Measurements from ENCODE around the gene CDC42EP5. TPM values are rescaled to one million over a fixed set of nuclear protein-coding genes. Genes with fewer than 3 reads are reported as not detected.

Gene CDC42EP5
- total RNA-seq, 2 experiments from 2014 or later = not detected

GRCh38 chr19:54465426-54466109 lies 7.5 kb downstream of the CDC42EP5 start:
- H3K9me3 ChIP-seq (ENCODE audit: low read length) = no peaks in the 10 kb centered on the region
- no peaks in the 10 kb centered on the region; the same call in 1 of the 2 replicates for H4K20me1 ChIP-seq (ENCODE audit: insufficient read depth, low read length)
- TF ChIP-seq, protein P1, sequence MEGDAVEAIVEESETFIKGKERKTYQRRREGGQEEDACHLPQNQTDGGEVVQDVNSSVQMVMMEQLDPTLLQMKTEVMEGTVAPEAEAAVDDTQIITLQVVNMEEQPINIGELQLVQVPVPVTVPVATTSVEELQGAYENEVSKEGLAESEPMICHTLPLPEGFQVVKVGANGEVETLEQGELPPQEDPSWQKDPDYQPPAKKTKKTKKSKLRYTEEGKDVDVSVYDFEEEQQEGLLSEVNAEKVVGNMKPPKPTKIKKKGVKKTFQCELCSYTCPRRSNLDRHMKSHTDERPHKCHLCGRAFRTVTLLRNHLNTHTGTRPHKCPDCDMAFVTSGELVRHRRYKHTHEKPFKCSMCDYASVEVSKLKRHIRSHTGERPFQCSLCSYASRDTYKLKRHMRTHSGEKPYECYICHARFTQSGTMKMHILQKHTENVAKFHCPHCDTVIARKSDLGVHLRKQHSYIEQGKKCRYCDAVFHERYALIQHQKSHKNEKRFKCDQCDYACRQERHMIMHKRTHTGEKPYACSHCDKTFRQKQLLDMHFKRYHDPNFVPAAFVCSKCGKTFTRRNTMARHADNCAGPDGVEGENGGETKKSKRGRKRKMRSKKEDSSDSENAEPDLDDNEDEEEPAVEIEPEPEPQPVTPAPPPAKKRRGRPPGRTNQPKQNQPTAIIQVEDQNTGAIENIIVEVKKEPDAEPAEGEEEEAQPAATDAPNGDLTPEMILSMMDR (conservative IDR thresholded peaks at IDR 0.05; ENCODE audit: low read length) = no peak
- TF ChIP-seq EZH2phosphoT487 (IDR thresholded peaks at IDR 0.05; ENCODE audit: borderline replicate concordance, low read depth, low read length) = no peak
- H3K36me3 ChIP-seq (ENCODE audit: insufficient read depth, low read length) = peaks cover 22% of the 10 kb centered on the region
- H3K4me1 ChIP-seq (ENCODE audit: insufficient read depth, low read length, poor library complexity, severe bottlenecking) = peaks cover 20% of the 10 kb centered on the region
- H3K27ac ChIP-seq (ENCODE audit: low read depth, low read length, poor library complexity, severe bottlenecking) = no peak overlapping the region
- POLR2A ChIA-PET = no interaction called here
- no peak overlapping the region for H3K4me3 ChIP-seq (ENCODE audit: low read depth, low read length, poor library complexity, severe bottlenecking)
- H3K9me2 ChIP-seq (ENCODE audit: insufficient read depth, low read length) = no peaks in the 10 kb centered on the region
- BruUV-seq (replicated peaks) = no TSS peak
- intact Hi-C loops (cut with micrococcal nuclease; ENCODE audit: unreplicated experiment) = no loop called here
- no peaks in the 10 kb centered on the region for H3K79me2 ChIP-seq (ENCODE audit: insufficient read depth, low read depth, low read length)
- CTCF ChIA-PET (ENCODE audit: unreplicated experiment) = no interaction called here
- DNase-seq (ENCODE audit: low spot score) = no peak
- H2AFZ ChIP-seq (ENCODE audit: low read length) = no peak overlapping the region
- no peak overlapping the region for H3K4me2 ChIP-seq (ENCODE audit: low read length)

GRCh38 chr19:54464630-54465425 lies 8.3 kb downstream of the CDC42EP5 start:
- DNase-seq (ENCODE audit: low spot score) = peak; percentile 94
- TF ChIP-seq, protein P1 (conservative IDR thresholded peaks at IDR 0.05; ENCODE audit: low read length) = 0 out of 2 replicates have a peak, but pooled peaks have one; percentile 22
- TF ChIP-seq EZH2phosphoT487 (IDR thresholded peaks at IDR 0.05; ENCODE audit: borderline replicate concordance, low read depth, low read length) = no peak
- intact Hi-C loops (cut with micrococcal nuclease; ENCODE audit: unreplicated experiment) = loop anchor here (1.0 kb wide), 1 partner anchor 16 kb away; the partner anchor contains the start of gene LENG8
- H2AFZ ChIP-seq (ENCODE audit: low read length) = peak overlapping the region; percentile 84
- H3K27ac ChIP-seq (ENCODE audit: low read depth, low read length, poor library complexity, severe bottlenecking) = peak overlapping the region; percentile 92
- peaks cover 20% of the 10 kb centered on the region for H3K4me1 ChIP-seq (ENCODE audit: insufficient read depth, low read length, poor library complexity, severe bottlenecking)
- no peaks in the 10 kb centered on the region for H3K79me2 ChIP-seq (ENCODE audit: insufficient read depth, low read depth, low read length)
- no peaks in the 10 kb centered on the region for H3K9me3 ChIP-seq (ENCODE audit: low read length)
- peak overlapping the region; percentile 76 for H3K4me3 ChIP-seq (ENCODE audit: low read depth, low read length, poor library complexity, severe bottlenecking)
- H3K36me3 ChIP-seq (ENCODE audit: insufficient read depth, low read length) = peaks cover 27% of the 10 kb centered on the region
- no peaks in the 10 kb centered on the region; the same call in 1 of the 2 replicates for H4K20me1 ChIP-seq (ENCODE audit: insufficient read depth, low read length)
- CTCF ChIA-PET (ENCODE audit: unreplicated experiment) = no interaction called here
- H3K4me2 ChIP-seq (ENCODE audit: low read length) = peak overlapping the region; percentile 88
- BruUV-seq (replicated peaks) = no TSS peak
- no peaks in the 10 kb centered on the region for H3K9me2 ChIP-seq (ENCODE audit: insufficient read depth, low read length)
- POLR2A ChIA-PET = no interaction called here

Data from OCI-LY7 (cell line).